ENCODE measurements around the gene KDM5B. TPM values are rescaled to one million over a fixed set of nuclear protein-coding genes. Genes with fewer than 3 reads are reported as not detected.

The KDM5B gene
- total and polyA plus RNA-seq, 3 experiments from 2014 or later, result 14.2 to 22.7 (median 18.6) TPM

DNA sequence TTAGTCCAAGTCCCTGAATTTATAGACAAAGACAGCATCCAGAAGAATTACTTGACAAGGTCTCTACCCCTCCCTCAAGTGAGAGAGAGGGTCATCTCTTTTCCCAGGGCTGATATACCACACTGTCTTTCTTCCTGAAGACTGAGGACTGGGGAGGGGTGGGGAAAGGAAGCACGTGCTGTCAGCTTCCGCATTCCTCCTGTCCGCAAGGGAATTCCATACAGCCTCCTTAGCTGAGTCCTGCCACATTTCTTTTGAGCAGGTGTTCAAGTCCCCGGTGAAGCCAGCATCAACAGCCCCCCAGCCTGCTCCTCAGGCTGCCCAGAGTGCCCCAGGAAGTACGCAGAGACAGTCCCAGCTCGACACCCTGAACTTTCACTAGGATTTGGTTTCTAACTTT lies 36.7 kb upstream of the KDM5B start:
- ChIA-PET POLR2A (no interaction called here), CTCF (no interaction called here)
- H3K36me3 ChIP-seq (ENCODE audit: insufficient read depth, low read length), result no peaks in the 10 kb centered on the region
- no peaks in the 10 kb centered on the region for H3K27me3 ChIP-seq (ENCODE audit: insufficient read depth, low read length, poor library complexity, severe bottlenecking)
- H3K9me3 ChIP-seq (ENCODE audit: low read length), result no peaks in the 10 kb centered on the region
- no peaks in the 10 kb centered on the region for H3K4me1 Mint-ChIP-seq
- no peak overlapping the region for H3K4me3 ChIP-seq (ENCODE audit: low read length)
- peaks cover 6 to 16% of the 10 kb centered on the region in 2 donors for H3K27me3 Mint-ChIP-seq
- no peaks in the 10 kb centered on the region for H3K9me3 Mint-ChIP-seq
- H3K27ac ChIP-seq (ENCODE audit: low read depth, low read length), result no peak overlapping the region
- H3K4me3 Mint-ChIP-seq, result no peak overlapping the region
- H3K36me3 Mint-ChIP-seq, result no peaks in the 10 kb centered on the region
- DNase-seq, result no peak
- H3K27ac Mint-ChIP-seq, result no peak overlapping the region
- no peaks in the 10 kb centered on the region for H3K4me1 ChIP-seq (ENCODE audit: insufficient read depth, low read length)

DNA sequence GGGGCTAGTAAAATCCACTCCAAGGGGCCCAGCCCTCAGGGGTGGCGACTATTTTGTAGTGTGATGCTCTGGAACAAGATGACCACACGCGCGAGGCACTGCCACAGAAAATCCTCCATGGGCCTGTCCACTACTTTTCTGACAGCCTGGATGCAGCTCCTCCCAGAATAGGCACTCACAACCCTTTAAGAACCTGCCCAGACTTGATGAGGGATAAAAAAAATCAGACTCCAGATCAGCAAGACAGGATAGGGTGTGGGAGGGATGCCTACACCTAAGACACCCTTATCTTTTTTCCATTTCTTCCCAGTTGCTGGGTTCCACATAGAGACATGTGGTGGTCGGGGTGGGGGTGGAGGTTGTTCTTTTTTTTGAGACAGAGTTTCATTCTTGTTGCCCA lies 36.0 kb upstream of the KDM5B start:
- CTCF ChIA-PET, result no interaction called here
- H3K4me3 ChIP-seq (ENCODE audit: low read length), result no peak overlapping the region

DNA sequence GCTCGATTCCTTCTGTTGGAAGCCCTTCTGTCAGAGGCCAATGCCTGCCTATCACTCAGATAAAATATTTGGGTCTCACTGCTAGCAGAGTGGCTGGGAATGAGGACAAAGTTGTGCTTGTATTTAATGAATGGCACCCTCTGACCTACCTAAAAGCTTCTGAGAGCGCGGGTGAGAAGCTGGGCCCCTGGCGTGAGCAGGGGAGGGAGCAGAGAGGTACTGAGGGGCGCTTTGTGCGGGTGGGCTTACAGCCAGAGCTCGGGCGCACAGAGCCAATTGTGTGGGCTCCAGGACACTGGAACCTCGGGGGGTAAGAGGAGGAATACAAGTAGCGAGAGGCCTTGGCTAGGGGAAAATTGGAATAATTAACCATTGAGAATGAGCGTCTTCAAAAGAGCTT lies 34.9 kb upstream of the KDM5B start:
- POLR2A ChIA-PET, result no interaction called here
- Histone ChIP-seq H3K27me3 (ENCODE audit: insufficient read depth, low read length, poor library complexity, severe bottlenecking) (no peaks in the 10 kb centered on the region), H3K27ac (ENCODE audit: low read depth, low read length) (no peak overlapping the region), H3K4me1 (ENCODE audit: insufficient read depth, low read length) (no peaks in the 10 kb centered on the region), H3K4me3 (ENCODE audit: low read length) (no peak overlapping the region), H3K36me3 (ENCODE audit: insufficient read depth, low read length) (no peaks in the 10 kb centered on the region), H3K9me3 (ENCODE audit: low read length) (no peaks in the 10 kb centered on the region)
- Mint-ChIP-seq H3K27me3 (peaks cover 6 to 16% of the 10 kb centered on the region in 2 donors), H3K4me1 (peaks cover under 1% of the 10 kb centered on the region in 3 donors), H3K9me3 (no peaks in the 10 kb centered on the region), H3K27ac (no peak overlapping the region), H3K36me3 (no peaks in the 10 kb centered on the region), H3K4me3 (no peak overlapping the region)
- no peak for DNase-seq
- CTCF ChIA-PET, result no interaction called here

More for the DNA sequence above, 36.0 kb upstream of the KDM5B start:
- Mint-ChIP-seq H3K36me3 (no peaks in the 10 kb centered on the region), H3K4me3 (no peak overlapping the region), H3K27ac (peak overlapping the region in 1 of 8 donors; percentile 65), H3K9me3 (no peaks in the 10 kb centered on the region), H3K27me3 (peaks cover 6 to 16% of the 10 kb centered on the region in 2 donors), H3K4me1 (no peaks in the 10 kb centered on the region)
- Histone ChIP-seq H3K36me3 (ENCODE audit: insufficient read depth, low read length) (no peaks in the 10 kb centered on the region), H3K27ac (ENCODE audit: low read depth, low read length) (no peak overlapping the region), H3K4me1 (ENCODE audit: insufficient read depth, low read length) (no peaks in the 10 kb centered on the region), H3K9me3 (ENCODE audit: low read length) (no peaks in the 10 kb centered on the region), H3K27me3 (ENCODE audit: insufficient read depth, low read length, poor library complexity, severe bottlenecking) (no peaks in the 10 kb centered on the region)
- POLR2A ChIA-PET, result no interaction called here
- no peak for DNase-seq

DNA sequence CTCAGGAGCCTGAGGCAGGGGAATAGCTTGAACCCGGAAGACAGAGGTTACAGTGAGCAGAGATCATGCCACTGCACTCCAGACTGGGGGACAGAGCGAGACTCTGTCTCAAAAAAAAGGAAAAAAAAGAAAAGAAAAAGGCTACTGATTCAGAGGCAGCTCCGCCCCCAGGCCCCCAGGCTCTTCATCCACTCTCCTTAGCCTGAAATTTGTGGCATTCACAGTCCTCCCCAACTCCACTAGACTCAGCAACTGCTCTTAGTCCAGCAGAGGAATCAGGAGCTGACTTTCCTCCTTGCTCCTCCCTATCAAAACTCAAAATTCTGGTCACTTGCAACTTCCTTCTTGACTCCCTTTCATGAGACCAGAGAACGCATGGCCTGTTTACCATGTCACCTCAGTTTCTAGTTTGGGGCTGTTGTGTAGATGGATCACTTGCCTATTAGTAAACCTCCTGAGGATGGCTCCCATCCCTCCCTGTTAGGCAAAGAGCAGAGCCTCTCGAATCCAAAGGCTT lies 29.6 kb upstream of the KDM5B start:
- CTCF ChIA-PET, result interaction anchor here (0.6 kb wide), 1 partner anchor 14 kb away, joined by 4 read pairs; no protein-coding TSS in a partner anchor

DNA sequence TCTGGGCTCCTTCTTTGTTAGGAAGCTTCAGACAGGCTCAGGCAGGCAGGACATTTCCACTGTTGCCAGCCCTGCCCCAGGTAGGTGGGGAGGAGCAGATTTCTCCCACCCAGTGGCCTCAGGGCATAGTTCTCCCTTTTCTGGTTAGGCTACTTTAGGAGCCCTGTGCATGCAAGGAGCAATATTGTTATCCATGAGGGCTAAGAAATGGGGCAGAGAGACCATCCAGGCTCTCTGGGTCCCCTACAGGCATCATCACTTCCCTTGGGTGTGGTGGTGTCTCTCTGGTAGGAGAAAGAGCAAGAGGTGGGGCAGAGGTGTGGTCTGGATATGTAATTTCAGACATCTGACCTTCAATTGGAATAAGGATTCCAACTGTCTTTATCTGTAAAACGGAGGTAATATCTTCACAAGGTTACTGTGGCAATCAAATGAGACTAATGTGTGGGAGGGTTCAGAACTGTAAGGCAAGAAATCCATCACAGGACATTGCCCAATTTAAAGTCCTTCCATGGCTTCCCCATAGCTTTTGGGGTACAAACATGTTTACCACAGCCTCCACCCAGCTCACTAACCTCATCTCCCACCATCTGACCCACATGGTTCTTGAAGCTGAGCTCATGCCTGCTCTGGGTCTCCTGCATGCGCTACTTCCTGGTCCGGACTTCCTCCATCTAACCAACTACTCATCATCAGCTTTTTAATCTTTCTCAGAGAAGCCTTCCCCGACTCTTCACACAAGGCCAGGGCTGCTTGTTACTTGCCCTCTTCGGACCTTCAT lies 28.6 kb upstream of the KDM5B start:
- peak in 1 of 5 donors; percentile 5 for DNase-seq
- POLR2A ChIA-PET, result no interaction called here
- H3K36me3 Mint-ChIP-seq, result no peaks in the 10 kb centered on the region
- peak overlapping the region in 7 of 8 donors; percentile 9 to 89 (median 66) for H3K27ac Mint-ChIP-seq
- Histone ChIP-seq H3K27ac (ENCODE audit: low read depth, low read length) (no peak overlapping the region), H3K36me3 (ENCODE audit: insufficient read depth, low read length) (no peaks in the 10 kb centered on the region), H3K9me3 (ENCODE audit: low read length) (no peaks in the 10 kb centered on the region), H3K27me3 (ENCODE audit: insufficient read depth, low read length, poor library complexity, severe bottlenecking) (no peaks in the 10 kb centered on the region), H3K4me3 (ENCODE audit: low read length) (no peak overlapping the region), H3K4me1 (ENCODE audit: insufficient read depth, low read length) (peaks cover 23% of the 10 kb centered on the region)
- CTCF ChIA-PET, result interaction anchor here (0.6 kb wide), 1 partner anchor 15 kb away, joined by 4 read pairs; no protein-coding TSS in a partner anchor
- H3K4me3 Mint-ChIP-seq, result peak overlapping the region in 5 of 7 donors; percentile 12 to 76 (median 55)
- peaks cover 33 to 34% (median 33%) of the 10 kb centered on the region in 3 donors for H3K4me1 Mint-ChIP-seq
- no peaks in the 10 kb centered on the region for H3K9me3 Mint-ChIP-seq
- peaks cover 2 to 6% of the 10 kb centered on the region in 2 donors for H3K27me3 Mint-ChIP-seq

More for the DNA sequence above, 29.6 kb upstream of the KDM5B start:
- H3K27me3 Mint-ChIP-seq, result peaks cover 2 to 9% of the 10 kb centered on the region in 2 donors
- no peak overlapping the region for H3K4me3 ChIP-seq (ENCODE audit: low read length)
- POLR2A ChIA-PET, result no interaction called here
- H3K9me3 ChIP-seq (ENCODE audit: low read length), result no peaks in the 10 kb centered on the region
- no peak overlapping the region for H3K27ac ChIP-seq (ENCODE audit: low read depth, low read length)
- no peaks in the 10 kb centered on the region for H3K36me3 Mint-ChIP-seq
- H3K27me3 ChIP-seq (ENCODE audit: insufficient read depth, low read length, poor library complexity, severe bottlenecking), result no peaks in the 10 kb centered on the region
- H3K4me3 Mint-ChIP-seq, result peak overlapping the region in 4 of 7 donors; percentile 19 to 60 (median 35)
- H3K4me1 ChIP-seq (ENCODE audit: insufficient read depth, low read length), result peaks cover 23% of the 10 kb centered on the region
- no peaks in the 10 kb centered on the region for H3K36me3 ChIP-seq (ENCODE audit: insufficient read depth, low read length)
- DNase-seq, result no peak
- H3K4me1 Mint-ChIP-seq, result peaks cover 33 to 34% (median 33%) of the 10 kb centered on the region in 3 donors
- no peaks in the 10 kb centered on the region for H3K9me3 Mint-ChIP-seq
- H3K27ac Mint-ChIP-seq, result peak overlapping the region in 3 of 8 donors; percentile 37 to 50 (median 49)

DNA sequence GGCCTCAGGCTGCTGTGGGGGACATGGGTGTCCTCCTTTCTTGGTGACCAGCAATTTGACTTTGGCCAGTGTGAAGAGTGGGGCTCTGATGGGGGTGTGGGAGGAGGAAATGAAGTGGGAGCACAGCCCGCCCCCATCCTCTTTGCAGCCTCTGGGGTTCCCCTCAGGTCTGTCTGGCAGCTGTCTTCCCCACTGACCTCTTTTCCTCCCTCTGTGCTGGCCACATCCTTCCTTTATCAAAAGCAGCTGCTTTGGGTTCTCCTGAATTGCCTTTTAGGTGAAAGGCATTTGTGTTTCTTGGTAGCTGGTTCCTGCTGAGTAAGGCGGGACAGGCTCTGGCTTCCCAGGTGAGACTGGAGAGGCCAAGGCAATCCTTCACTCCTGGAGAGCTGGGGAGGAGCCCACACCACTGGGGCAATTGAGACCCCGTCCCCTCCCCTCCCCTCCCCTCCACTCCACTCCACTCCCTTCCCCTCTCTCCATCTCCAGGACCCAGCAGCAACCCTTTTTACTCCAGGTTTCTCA lies 27.4 kb upstream of the KDM5B start:
- peaks cover 33 to 34% (median 33%) of the 10 kb centered on the region in 3 donors for H3K4me1 Mint-ChIP-seq
- peak in 4 of 5 donors; percentile 5 to 47 (median 25) for DNase-seq
- CTCF ChIA-PET, result no interaction called here
- Histone ChIP-seq H3K4me1 (ENCODE audit: insufficient read depth, low read length) (peaks cover 23% of the 10 kb centered on the region), H3K4me3 (ENCODE audit: low read length) (no peak overlapping the region), H3K36me3 (ENCODE audit: insufficient read depth, low read length) (no peaks in the 10 kb centered on the region), H3K27me3 (ENCODE audit: insufficient read depth, low read length, poor library complexity, severe bottlenecking) (no peaks in the 10 kb centered on the region), H3K9me3 (ENCODE audit: low read length) (no peaks in the 10 kb centered on the region), H3K27ac (ENCODE audit: low read depth, low read length) (no peak overlapping the region)
- H3K36me3 Mint-ChIP-seq, result no peaks in the 10 kb centered on the region
- H3K9me3 Mint-ChIP-seq, result no peaks in the 10 kb centered on the region
- H3K27ac Mint-ChIP-seq, result peak overlapping the region in 6 of 8 donors; percentile 16 to 90 (median 58)
- H3K4me3 Mint-ChIP-seq, result peak overlapping the region in 5 of 7 donors; percentile 36 to 88 (median 49)
- peaks cover 3% of the 10 kb centered on the region in 2 donors for H3K27me3 Mint-ChIP-seq
- POLR2A ChIA-PET, result no interaction called here

DNA sequence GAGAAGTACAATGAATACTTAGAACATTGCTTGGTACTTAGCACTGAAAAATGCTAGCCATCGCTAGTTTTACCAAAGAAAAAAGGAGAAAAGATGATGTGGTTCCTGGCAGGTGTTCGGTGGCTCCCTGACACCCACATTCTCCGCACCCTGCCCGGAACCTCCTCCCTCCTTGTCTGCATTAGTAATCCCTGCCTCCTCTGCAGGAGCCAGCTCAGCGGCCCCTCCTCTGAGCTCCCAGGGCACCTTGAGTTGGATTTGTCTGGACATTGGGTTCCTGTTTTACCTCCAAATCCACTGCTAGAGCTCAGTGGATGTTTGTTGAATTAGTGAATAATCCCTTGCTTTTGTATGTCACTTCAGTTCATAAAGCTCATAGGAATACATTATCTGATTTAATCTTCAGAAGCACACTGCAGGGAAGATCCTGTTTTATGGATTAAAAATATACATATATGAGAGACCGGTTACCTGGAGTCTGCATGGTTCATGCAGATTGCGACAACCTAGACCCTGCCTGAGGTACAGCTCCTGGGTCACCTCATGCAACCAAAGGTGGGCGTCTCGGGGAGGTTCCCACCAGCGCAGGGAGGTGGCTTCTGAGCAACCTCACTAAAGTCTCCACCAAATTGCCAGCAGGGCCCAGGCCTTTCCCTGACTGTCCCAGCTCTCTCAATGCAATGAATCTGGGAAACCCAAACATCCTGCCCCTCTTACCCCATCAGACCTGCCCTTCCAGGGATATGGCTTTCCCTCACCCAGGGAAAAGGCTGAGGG lies 26.7 kb upstream of the KDM5B start:
- Mint-ChIP-seq H3K36me3 (no peaks in the 10 kb centered on the region), H3K27me3 (peaks cover 3% of the 10 kb centered on the region in 2 donors), H3K9me3 (no peaks in the 10 kb centered on the region), H3K27ac (peak overlapping the region in 6 of 8 donors; percentile 51 to 90 (median 66)), H3K4me3 (peak overlapping the region in 4 of 7 donors; percentile 9 to 72 (median 32)), H3K4me1 (peaks cover 33 to 34% (median 33%) of the 10 kb centered on the region in 3 donors)
- Histone ChIP-seq H3K36me3 (ENCODE audit: insufficient read depth, low read length) (no peaks in the 10 kb centered on the region), H3K9me3 (ENCODE audit: low read length) (no peaks in the 10 kb centered on the region), H3K27ac (ENCODE audit: low read depth, low read length) (no peak overlapping the region), H3K27me3 (ENCODE audit: insufficient read depth, low read length, poor library complexity, severe bottlenecking) (no peaks in the 10 kb centered on the region), H3K4me3 (ENCODE audit: low read length) (no peak overlapping the region), H3K4me1 (ENCODE audit: insufficient read depth, low read length) (peaks cover 23% of the 10 kb centered on the region)
- ChIA-PET POLR2A (no interaction called here), CTCF (no interaction called here)
- DNase-seq, result no peak

Measured in CD8-positive, alpha-beta memory T cell (primary cell).